Fibroblast of the aortic adventitia (primary cell): ENCODE results near the gene MS4A15. TPM values are rescaled to one million over a fixed set of nuclear protein-coding genes. Genes with fewer than 3 reads are reported as not detected.

Source experiments
- DNase-seq: peaks from one replicate; pipeline ENCODE4 v3.0.0-alpha.2; 2010; ENCODE audit warnings: low read depth
- H3K4me3 ChIP-seq: 2 replicates; pipeline ENCODE4 v1.5.1; 2011; ENCODE audit warnings: low read depth, mild to moderate bottlenecking, control low read depth, low read length, moderate library complexity
- total RNA-seq: library from RNA; depleted of rRNA; stranded (reverse); fragments of >200 nt; gene quantifications from 2 replicates; pipeline ENCODE4 v1.2.3, GENCODE V29; 2012; ENCODE audit warnings: low replicate concordance
- TF ChIP-seq, protein P1 (sequence below): IDR thresholded peaks from 2 replicates; pipeline ENCODE4 v1.5.1; 2011; ENCODE audit warnings: mild to moderate bottlenecking, low read length, control low read depth, inconsistent platforms; ENCODE audit not compliant: insufficient read depth

Gene MS4A15
- total RNA-seq, 1 donor, result not detected

DNA sequence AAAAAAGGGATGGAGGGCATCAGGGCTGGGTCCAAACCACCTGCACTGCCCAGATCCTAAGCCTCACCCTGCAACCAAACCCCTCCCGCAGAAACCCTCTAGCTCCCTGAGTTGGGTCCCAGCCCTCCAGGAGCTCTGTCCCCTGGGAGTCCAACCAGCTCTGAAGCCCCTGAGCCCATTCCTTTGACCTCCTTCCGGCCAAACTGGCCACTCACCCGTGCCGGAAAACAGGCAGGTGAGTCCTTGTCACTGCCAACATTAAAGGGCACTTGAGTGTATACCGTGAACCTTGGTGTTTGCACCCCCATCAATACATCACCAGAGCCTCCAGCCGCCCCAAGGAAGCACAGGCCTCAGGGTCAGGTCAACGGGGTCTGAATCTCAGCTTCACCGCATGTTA is 11.5 kb downstream of the MS4A15 start:
- TF ChIP-seq, protein P1, sequence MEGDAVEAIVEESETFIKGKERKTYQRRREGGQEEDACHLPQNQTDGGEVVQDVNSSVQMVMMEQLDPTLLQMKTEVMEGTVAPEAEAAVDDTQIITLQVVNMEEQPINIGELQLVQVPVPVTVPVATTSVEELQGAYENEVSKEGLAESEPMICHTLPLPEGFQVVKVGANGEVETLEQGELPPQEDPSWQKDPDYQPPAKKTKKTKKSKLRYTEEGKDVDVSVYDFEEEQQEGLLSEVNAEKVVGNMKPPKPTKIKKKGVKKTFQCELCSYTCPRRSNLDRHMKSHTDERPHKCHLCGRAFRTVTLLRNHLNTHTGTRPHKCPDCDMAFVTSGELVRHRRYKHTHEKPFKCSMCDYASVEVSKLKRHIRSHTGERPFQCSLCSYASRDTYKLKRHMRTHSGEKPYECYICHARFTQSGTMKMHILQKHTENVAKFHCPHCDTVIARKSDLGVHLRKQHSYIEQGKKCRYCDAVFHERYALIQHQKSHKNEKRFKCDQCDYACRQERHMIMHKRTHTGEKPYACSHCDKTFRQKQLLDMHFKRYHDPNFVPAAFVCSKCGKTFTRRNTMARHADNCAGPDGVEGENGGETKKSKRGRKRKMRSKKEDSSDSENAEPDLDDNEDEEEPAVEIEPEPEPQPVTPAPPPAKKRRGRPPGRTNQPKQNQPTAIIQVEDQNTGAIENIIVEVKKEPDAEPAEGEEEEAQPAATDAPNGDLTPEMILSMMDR, result no peak
- H3K4me3 ChIP-seq, result no peak overlapping the region
- DNase-seq, result no peak

DNA sequence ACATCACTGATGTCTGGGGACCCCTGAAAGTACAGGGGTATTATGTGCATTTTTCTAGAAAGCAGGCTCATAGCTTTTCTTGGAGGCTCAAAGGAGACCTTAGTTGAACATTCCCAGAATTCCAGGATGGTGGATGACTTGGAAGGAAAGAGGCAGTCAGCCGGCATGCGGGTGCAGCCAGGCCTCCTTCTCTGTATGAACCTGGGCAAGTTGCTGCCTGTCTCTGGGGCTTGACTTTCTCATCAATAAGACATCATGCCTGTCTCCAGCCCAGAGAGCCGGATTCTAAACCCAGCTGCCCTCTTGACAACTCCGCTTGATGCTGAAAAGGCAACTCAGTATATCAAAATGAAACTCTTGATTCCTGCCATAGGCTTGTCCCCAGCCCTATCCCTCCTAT is 12.6 kb downstream of the MS4A15 start:
- no peak for DNase-seq
- H3K4me3 ChIP-seq, result no peak overlapping the region
- TF ChIP-seq, protein P1, result no peak

DNA sequence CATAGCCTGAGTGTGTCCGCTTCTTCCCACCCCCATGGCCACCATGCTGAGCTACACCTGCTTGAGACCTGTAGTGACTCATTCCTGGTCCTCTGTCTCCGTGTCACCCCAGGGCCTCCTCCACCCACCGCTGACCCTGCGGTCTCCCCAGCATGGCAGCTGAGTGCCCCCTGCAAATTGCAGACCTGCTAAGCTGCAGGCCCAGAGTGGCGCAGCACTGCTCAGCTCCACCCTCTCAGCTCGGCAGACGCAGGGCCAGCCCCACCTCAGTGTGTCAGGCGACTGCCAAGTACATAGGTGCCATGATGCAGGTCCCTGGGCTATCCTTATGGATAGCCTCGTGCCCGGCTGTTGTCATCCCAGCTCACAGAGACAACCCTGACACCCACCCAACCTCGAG is 13.1 kb downstream of the MS4A15 start:
- TF ChIP-seq, protein P1, result no peak
- no peak for DNase-seq
- H3K4me3 ChIP-seq, result no peak overlapping the region

DNA sequence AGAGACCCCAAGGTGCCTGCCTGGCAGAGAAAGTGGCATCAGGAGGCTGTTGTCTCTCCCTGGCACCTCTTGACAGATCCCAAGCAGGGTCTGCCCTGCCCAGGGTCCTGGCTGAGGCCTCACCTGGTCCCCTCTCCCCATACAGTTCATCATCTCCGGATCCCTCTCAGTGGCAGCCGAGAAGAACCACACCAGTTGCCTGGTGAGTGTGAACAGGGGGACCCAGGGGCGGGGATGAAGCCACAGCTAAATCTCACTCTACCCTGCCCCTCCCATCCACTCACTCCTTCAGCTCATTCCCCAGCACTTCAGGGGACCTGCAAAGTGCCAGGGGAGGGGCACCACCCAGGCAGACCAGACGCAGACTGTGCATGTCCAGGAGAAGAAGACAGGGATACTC is 14.5 kb downstream of the MS4A15 start:
- TF ChIP-seq, protein P1, result no peak
- no peak overlapping the region for H3K4me3 ChIP-seq
- no peak for DNase-seq

DNA sequence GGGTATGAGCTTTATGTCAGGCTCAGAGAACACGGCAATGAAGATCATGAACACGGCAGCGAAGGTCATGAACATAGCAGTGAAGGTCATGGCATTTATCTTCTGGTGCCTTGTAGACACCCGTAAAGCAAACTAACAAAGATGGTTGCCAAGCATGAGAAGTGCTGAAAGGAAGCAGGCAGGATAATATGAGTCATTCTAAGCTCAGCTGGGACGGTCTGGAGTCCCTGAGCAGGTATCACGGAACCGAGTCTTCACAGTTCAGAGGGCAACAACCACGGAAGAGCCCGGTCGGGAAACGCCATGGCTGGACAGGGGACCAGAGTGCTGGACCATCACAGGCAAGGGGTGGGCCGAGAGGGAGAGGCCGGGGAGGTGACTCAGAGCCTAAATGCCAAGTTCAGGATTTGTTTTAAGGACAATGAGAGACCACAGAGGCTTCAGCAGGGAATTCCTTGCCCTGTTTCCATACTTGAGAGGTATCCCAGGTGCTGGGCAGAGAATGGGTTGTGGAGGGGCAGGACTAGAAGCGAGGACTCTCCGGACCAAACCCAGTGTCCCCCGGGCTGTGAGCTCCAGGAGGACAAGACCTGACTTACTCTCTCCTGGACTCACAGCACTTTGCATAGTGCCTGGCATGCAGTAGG is 15.3 kb downstream of the MS4A15 start:
- no peak overlapping the region for H3K4me3 ChIP-seq
- TF ChIP-seq, protein P1, result no peak
- no peak for DNase-seq

DNA sequence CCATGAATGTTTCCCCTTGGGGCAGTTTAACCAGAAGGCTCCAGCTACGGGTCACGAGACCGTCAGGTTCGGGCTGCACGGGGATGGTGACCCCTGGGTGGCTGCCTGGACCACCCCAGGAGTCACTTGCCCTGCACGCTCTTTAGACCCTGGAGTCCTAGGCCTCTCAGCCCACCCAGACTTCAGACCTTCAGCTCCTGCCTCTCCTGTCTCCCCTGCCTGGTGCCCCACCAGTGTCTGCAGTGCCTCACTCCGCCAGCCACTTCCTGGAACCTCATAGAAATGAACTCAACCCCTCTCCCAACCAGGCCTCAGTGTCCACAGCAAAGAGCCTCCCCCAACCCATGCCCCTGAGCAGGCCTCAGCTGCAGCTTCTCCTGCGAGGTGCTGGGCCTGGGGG is 16.0 kb downstream of the MS4A15 start:
- TF ChIP-seq, protein P1, result no peak
- H3K4me3 ChIP-seq, result no peak overlapping the region
- no peak for DNase-seq

DNA sequence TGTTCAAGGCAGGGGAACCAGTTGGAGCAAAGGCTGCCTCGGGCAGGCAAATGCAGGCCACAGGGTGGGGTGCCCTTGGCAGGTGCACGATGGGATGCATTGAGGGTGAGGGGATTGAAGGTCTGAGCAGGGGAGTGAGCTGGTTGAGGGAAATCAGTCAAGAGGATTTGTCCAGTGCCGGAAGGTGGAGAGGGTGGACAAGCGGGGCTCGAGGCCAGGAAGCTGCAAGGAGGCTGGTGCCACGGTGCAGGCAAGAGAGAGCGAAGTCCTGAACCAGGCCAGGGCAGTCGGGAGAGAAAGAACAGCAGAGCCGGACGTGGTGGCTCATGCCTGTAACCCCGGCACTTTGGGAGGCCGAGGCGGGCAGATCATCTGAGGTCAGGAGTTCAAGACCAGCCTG is 18.1 kb downstream of the MS4A15 start:
- TF ChIP-seq, protein P1, result no peak
- DNase-seq, result no peak
- no peak overlapping the region for H3K4me3 ChIP-seq
